ENCODE results near the gene IZUMO1. TPM values are rescaled to one million over a fixed set of nuclear protein-coding genes. Genes with fewer than 3 reads are reported as not detected.
"Not testable (repeated sequence)": the region's sequence is repeated elsewhere in the genome, so short reads cannot be mapped to it uniquely, and the experiment has no call there.

The IZUMO1 gene

GRCh38 chr19:48696353-48697010, 50.2 kb downstream of the IZUMO1 start:
- Histone ChIP-seq H3K9ac (ENCODE audit: low read depth, low read length) (no peak overlapping the region), H3K27me3 (ENCODE audit: control insufficient read depth, insufficient read depth, low read length) (peaks cover 13% of the 10 kb centered on the region), H3K9me3 (replicated peaks; ENCODE audit: low read length) (no peaks in the 10 kb centered on the region), H3K4me3 (ENCODE audit: low read length) (no peak overlapping the region), H3K36me3 (ENCODE audit: insufficient read depth, low read length) (no peaks in the 10 kb centered on the region), H3K4me1 (ENCODE audit: control insufficient read depth, insufficient read depth, low read length) (peaks cover 17% of the 10 kb centered on the region), H3K4me2 (ENCODE audit: low read length) (peak overlapping the region; percentile 45)

GRCh38 chr19:48695743-48696352, 50.9 kb downstream of the IZUMO1 start, which contains the start of gene FUT2:
FUT2 (plus strand) TSS chr19:48695971; CDS start chr19:48702957, 6,986 bp downstream.
- Histone ChIP-seq H3K4me3 (ENCODE audit: low read length) (no peak within 1 kb of the TSS), H3K9me3 (replicated peaks; ENCODE audit: low read length) (no peaks in the 10 kb centered on the region), H3K36me3 (ENCODE audit: insufficient read depth, low read length) (no peaks in the 10 kb centered on the region)

GRCh38 chr19:48693629-48694028, 53.1 kb downstream of the IZUMO1 start:
- not testable (repeated sequence) for H3K4me2 ChIP-seq (ENCODE audit: low read length); H3K9me3 ChIP-seq (replicated peaks; ENCODE audit: low read length); H3K9ac ChIP-seq (ENCODE audit: low read depth, low read length); H3K4me3 ChIP-seq (ENCODE audit: low read length); H3K36me3 ChIP-seq (ENCODE audit: insufficient read depth, low read length)
- Histone ChIP-seq H3K27me3 (ENCODE audit: control insufficient read depth, insufficient read depth, low read length) (peaks cover 13% of the 10 kb centered on the region), H3K4me1 (ENCODE audit: control insufficient read depth, insufficient read depth, low read length) (peaks cover 13% of the 10 kb centered on the region)

More at GRCh38 chr19:48695743-48696352, 50.9 kb downstream of the IZUMO1 start, which contains the start of gene FUT2:
- peaks cover 13% of the 10 kb centered on the region for H3K27me3 ChIP-seq (ENCODE audit: control insufficient read depth, insufficient read depth, low read length)
- peak within 1 kb of the TSS; percentile 45 for H3K4me2 ChIP-seq (ENCODE audit: low read length)
- peaks cover 17% of the 10 kb centered on the region for H3K4me1 ChIP-seq (ENCODE audit: control insufficient read depth, insufficient read depth, low read length)
- H3K9ac ChIP-seq (ENCODE audit: low read depth, low read length) = no peak within 1 kb of the TSS

Small RNAs within 50 kb of the gene (small RNA-seq; reads per million reads assigned to genes)
- gene RNU6-317P = not detected

Data from skeletal muscle satellite cell (primary cell).